Measurements from ENCODE around the gene RGS11. TPM values are rescaled to one million over a fixed set of nuclear protein-coding genes. Genes with fewer than 3 reads are reported as not detected.

Gene RGS11
- total and polyA plus RNA-seq, 4 donors, result 1.8 to 5.6 (median 3.2) TPM

DNA sequence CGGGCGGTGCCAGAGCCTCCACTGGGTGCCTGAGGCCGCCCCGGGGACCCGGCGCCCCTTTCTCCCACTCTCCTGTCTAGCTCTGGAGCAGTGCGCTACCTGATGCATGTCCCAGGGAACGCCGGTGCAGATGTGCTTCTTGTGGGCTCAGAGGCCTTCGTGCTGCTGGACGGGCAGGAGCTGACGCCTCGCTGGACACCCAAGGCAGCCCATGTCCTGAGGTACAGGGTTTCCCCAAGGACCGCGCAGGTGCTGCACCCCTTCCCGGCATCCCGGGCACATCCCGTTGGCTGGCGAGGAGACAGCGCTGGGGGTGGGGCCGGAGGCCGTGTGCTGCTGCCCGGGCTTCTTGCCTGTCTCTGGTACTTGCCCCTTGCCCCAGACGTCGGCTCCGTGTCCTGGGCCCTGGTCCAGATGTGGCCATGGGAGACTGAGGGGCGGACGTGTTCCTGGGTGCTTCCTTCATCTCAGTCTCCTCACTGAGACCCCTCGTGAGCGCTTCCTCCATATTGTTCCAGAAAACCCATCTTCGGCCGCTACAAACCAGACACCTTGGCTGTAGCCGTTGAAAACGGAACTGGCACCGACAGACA is 12.5 kb downstream of the RGS11 start:
- Histone ChIP-seq H3K27ac (ENCODE audit: low read depth in 1 of 2, low read length in 1 of 2) (no peak overlapping the region), H3K4me3 (no peak overlapping the region), H3K27me3 (ENCODE audit: control insufficient read depth in 3 of 3, insufficient read depth in 3 of 3, low read length in 2 of 3) (no peaks in the 10 kb centered on the region), H3K9me3 (ENCODE audit: control insufficient read depth in 4 of 4, insufficient read depth in 3 of 4, low read length in 3 of 4) (no peaks in the 10 kb centered on the region), H3K9ac (ENCODE audit: insufficient read depth in 1 of 2, low read length in 2 of 2) (no peak overlapping the region), H3K36me3 (ENCODE audit: control insufficient read depth in 4 of 4, insufficient read depth in 4 of 4, low read length in 4 of 4) (peaks cover 0 to 49% (median 13%) of the 10 kb centered on the region in 4 donors), H3K4me1 (ENCODE audit: control insufficient read depth in 5 of 5, insufficient read depth in 5 of 5, low read length in 5 of 5) (peaks cover 0 to 4% (median 0%) of the 10 kb centered on the region in 5 donors)
- TF ChIP-seq, protein P1, sequence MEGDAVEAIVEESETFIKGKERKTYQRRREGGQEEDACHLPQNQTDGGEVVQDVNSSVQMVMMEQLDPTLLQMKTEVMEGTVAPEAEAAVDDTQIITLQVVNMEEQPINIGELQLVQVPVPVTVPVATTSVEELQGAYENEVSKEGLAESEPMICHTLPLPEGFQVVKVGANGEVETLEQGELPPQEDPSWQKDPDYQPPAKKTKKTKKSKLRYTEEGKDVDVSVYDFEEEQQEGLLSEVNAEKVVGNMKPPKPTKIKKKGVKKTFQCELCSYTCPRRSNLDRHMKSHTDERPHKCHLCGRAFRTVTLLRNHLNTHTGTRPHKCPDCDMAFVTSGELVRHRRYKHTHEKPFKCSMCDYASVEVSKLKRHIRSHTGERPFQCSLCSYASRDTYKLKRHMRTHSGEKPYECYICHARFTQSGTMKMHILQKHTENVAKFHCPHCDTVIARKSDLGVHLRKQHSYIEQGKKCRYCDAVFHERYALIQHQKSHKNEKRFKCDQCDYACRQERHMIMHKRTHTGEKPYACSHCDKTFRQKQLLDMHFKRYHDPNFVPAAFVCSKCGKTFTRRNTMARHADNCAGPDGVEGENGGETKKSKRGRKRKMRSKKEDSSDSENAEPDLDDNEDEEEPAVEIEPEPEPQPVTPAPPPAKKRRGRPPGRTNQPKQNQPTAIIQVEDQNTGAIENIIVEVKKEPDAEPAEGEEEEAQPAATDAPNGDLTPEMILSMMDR (IDR thresholded peaks at IDR 0.05; ENCODE audit: control extremely low read depth, extremely low read depth), result no peak
- WGBS, 2 donors, result 95 to 97% methylated on average over 35 of the region's 35 CpGs
- no peak for ATAC-seq (ENCODE audit: insufficient read depth, low FRiP score)
- no peak for DNase-seq

DNA sequence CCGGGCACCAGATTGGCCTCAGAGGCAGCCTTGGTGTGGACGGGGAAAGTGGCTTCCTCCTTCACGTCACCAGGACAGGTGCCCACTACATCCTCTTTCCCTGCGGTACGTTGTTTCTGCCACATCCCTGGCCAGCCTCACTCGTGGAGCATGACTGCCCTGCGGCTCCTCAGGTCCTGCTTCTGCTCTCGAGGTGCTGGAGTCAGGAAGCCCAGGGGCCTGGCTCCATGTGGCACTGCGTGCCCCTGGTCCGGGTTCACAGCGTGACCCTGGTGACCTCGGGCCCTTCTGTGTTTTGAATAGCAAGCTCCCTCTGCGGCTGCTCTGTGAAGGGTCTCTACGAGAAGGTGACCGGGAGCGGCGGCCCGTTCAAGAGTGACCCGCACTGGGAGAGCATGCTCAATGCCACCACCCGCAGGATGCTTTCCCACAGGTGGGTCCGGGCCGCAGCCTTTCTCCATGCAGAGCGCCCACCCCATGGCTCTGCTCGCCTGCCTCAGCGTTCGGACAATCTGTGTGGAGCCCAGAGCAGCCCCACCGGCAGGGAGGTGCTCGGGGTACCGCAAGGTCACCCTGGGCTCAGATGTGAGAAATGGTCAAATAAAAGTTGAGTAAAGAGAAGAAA is 13.5 kb downstream of the RGS11 start:
- H3K4me1 ChIP-seq (ENCODE audit: control insufficient read depth in 5 of 5, insufficient read depth in 5 of 5, low read length in 5 of 5), result peaks cover 0 to 4% (median 0%) of the 10 kb centered on the region in 5 donors
- DNase-seq (no peak), ATAC-seq (ENCODE audit: insufficient read depth, low FRiP score) (no peak)
- no peaks in the 10 kb centered on the region for H3K27me3 ChIP-seq (ENCODE audit: control insufficient read depth in 3 of 3, insufficient read depth in 3 of 3, low read length in 2 of 3)
- no peaks in the 10 kb centered on the region for H3K9me3 ChIP-seq (ENCODE audit: control insufficient read depth in 4 of 4, insufficient read depth in 3 of 4, low read length in 3 of 4)
- H3K9ac ChIP-seq (ENCODE audit: insufficient read depth in 1 of 2, low read length in 2 of 2), result no peak overlapping the region
- WGBS, 2 donors, result 92 to 93% methylated on average over 29 of the region's 29 CpGs
- no peak overlapping the region for H3K27ac ChIP-seq (ENCODE audit: low read depth in 1 of 2, low read length in 1 of 2)
- H3K4me3 ChIP-seq, result no peak overlapping the region
- H3K36me3 ChIP-seq (ENCODE audit: control insufficient read depth in 4 of 4, insufficient read depth in 4 of 4, low read length in 4 of 4), result peaks cover 0 to 49% (median 13%) of the 10 kb centered on the region in 4 donors
- TF ChIP-seq, protein P1 (IDR thresholded peaks at IDR 0.05; ENCODE audit: control extremely low read depth, extremely low read depth), result no peak

DNA sequence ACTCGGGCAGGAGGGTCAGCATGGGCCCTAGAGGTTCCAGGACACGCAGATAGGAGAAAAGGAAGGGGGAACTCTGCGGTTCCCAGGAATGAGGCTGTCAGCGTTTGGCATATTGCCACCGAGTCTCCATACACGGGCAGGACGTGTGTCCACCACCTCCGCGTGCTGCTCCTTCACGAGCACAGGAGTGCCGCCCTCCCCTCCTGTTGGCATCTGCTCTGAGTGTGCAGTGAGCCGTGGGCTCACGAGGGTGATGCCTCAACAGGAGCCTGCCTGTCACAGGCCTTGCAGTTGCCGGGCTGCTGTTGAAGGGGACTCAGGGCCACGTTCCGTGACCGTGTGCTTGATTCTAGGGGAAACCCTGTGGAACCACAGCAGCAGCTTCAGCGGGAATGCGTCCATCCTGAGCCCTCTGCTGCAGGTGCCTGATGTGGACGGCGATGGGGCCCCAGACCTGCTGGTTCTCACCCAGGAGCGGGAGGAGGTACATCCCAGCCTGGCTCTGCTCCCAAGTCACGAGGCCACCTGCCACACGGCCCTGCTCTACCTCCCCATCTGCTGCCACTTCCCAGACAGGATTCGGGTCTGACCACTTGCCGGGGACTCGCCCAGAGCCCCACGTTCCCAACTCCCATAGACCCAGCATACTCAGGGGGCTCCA is 14.6 kb downstream of the RGS11 start:
- ATAC-seq (ENCODE audit: insufficient read depth, low FRiP score) (no peak), DNase-seq (no peak)
- Histone ChIP-seq H3K4me3 (no peak overlapping the region), H3K4me1 (ENCODE audit: control insufficient read depth in 5 of 5, insufficient read depth in 5 of 5, low read length in 5 of 5) (peaks cover 0 to 4% (median 0%) of the 10 kb centered on the region in 5 donors), H3K27ac (ENCODE audit: low read depth in 1 of 2, low read length in 1 of 2) (no peak overlapping the region), H3K27me3 (ENCODE audit: control insufficient read depth in 3 of 3, insufficient read depth in 3 of 3, low read length in 2 of 3) (no peaks in the 10 kb centered on the region), H3K9ac (ENCODE audit: insufficient read depth in 1 of 2, low read length in 2 of 2) (no peak overlapping the region), H3K9me3 (ENCODE audit: control insufficient read depth in 4 of 4, insufficient read depth in 3 of 4, low read length in 3 of 4) (no peaks in the 10 kb centered on the region), H3K36me3 (ENCODE audit: control insufficient read depth in 4 of 4, insufficient read depth in 4 of 4, low read length in 4 of 4) (peaks cover 0 to 49% (median 13%) of the 10 kb centered on the region in 4 donors)
- TF ChIP-seq, protein P1 (IDR thresholded peaks at IDR 0.05; ENCODE audit: control extremely low read depth, extremely low read depth), result no peak
- 87 to 92% methylated on average over 28 of the region's 28 CpGs for WGBS, 2 donors

All from lung (tissue), 12 donors.